IPS DF 4.7 (cell line): ENCODE data around the gene GRK4.

Experiments used
- DNase-seq: peaks from one replicate; pipeline ENCODE4 v3.0.0-alpha.2; 2013; ENCODE audit warnings: low spot score; ENCODE audit errors: extremely low read depth

Gene GRK4

DNA sequence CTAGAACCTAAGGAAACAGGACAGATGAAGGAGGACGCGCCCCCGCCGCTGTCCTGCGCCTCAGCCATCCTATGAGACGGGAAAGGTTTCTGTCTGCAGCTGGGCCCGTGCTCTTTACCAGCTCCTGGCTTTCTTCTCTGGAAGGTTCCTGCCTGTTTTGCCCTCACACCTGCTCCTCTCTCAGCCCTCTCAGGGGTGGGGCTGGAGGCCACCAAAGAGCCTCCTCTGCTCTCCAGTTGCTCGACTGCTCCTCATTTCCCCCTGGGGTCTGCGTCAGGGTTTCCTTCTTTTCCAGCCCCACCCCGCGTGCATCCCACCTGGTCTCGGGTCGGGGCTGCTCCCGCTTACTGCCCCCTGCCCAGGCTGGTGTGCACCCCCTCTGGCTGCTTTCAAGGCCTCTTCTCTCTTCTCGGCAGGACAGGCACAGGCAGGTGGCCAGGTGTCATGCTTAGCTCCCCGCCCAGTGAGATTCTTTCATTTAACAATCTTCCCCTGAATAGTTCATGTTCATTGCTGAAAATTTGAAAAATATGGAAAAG, 106.4 kb downstream of the GRK4 start:
- DNase-seq = no peak

DNA sequence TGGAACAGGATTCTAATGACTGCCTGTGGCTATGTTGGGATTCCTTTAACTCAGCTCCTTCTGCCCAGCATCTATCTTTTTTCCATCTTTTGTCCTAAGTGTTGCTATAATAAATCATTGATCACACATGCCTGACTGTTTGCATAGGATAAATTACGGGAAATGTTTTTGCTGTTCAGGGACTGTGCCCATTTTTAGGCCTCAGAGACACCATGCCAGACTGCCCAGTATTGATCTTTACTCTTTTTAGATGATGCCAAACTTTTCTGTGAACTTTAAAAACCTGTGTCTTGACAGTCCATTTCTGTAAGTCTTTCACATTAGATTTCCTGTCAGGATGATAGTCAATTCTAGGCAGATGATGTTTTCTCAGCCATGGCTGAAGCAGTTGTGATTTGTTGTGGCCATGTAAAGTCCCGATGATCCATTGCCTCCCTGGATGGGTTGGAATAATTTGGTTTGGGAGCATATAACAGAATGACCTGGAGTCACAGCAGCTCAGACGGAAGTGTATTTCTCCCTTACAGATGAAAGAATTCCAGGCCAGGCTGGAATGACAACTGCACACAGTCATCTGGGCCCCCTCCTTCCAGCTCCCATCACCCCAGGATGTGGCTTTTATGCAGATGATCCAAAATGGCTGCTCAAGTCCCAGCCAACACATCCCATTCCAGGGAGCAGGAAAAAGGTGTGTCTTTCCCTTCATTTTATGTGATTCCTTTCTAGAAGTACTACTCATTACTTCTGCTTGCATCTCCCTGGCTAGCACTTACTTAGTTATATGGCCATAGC, 107.5 kb downstream of the GRK4 start:
- no peak for DNase-seq

DNA sequence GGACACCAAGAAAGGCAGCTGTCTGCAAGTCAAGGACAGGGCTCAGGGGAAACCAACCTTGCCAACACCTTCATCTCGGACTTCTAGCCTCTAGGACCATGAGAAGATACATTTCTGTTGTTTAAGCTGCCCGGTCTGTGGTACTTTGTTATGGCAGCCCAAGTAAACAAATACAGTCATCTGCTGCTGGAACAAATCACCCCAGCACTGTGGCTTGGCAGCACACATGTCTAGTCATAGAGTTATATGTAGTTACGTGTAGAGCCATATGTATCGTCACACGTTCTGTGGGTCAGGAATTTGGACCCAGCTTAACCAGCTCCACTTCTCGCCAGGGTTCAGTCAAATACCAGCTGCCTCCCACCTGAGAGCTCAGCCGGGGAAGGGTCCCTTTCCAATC, 108.4 kb downstream of the GRK4 start:
- no peak for DNase-seq

DNA sequence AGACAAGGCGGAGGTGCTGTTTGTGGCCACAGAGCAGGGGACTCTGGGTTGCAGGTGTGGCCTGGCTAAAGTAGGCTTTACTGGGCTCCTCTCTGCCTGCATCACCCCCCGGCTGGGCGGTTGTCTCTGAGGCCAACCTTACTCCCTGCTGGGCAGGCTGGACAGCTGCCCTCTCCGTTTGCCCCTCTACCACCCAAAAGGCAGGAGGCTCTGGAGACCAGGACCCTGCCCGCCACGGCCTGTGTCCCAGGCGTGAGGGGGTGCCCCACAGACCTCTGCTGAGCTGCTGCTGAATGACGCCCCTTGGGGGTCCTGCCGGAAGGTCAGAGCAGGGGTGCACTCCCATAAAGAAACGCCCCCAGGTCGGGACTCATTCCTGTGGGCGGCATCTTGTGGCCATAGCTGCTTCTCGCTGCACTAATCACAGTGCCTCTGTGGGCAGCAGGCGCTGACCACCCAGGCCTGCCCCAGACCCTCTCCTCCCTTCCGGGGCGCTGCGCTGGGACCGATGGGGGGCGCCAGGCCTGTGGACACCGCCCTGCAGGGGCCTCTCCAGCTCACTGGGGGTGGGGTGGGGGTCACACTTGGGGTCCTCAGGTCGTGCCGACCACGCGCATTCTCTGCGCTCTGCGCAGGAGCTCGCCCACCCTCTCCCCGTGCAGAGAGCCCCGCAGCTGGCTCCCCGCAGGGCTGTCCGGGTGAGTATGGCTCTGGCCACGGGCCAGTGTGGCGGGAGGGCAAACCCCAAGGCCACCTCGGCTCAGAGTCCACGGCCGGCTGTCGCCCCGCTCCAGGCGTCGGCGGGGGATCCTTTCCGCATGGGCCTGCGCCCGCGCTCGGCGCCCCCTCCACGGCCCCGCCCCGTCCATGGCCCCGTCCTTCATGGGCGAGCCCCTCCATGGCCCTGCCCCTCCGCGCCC, 110.0 kb downstream of the GRK4 start:
- DNase-seq = no peak

DNA sequence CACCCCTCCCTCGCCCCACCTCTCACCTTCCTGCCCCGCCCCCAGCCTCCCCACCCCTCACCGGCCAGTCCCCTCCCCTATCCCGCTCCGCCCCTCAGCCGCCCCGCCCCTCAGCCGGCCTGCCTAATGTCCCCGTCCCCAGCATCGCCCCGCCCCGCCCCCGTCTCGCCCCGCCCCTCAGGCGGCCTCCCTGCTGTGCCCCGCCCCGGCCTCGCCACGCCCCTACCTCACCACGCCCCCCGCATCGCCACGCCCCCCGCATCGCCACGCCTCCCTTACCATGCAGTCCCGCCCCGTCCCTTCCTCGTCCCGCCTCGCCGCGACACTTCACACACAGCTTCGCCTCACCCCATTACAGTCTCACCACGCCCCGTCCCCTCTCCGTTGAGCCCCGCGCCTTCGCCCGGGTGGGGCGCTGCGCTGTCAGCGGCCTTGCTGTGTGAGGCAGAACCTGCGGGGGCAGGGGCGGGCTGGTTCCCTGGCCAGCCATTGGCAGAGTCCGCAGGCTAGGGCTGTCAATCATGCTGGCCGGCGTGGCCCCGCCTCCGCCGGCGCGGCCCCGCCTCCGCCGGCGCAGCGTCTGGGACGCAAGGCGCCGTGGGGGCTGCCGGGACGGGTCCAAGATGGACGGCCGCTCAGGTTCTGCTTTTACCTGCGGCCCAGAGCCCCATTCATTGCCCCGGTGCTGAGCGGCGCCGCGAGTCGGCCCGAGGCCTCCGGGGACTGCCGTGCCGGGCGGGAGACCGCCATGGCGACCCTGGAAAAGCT, 110.9 kb downstream of the GRK4 start, which contains the start of the genes HTT and HTT-AS:
Gene HTT, plus strand, starts transcription at position 604 of the 768 bp plus-strand sequence. Its CDS starts 145 bp downstream, at position 749.
Gene HTT-AS, minus strand, starts transcription at position 461 of the 768 bp plus-strand sequence.
- no peak for DNase-seq

DNA sequence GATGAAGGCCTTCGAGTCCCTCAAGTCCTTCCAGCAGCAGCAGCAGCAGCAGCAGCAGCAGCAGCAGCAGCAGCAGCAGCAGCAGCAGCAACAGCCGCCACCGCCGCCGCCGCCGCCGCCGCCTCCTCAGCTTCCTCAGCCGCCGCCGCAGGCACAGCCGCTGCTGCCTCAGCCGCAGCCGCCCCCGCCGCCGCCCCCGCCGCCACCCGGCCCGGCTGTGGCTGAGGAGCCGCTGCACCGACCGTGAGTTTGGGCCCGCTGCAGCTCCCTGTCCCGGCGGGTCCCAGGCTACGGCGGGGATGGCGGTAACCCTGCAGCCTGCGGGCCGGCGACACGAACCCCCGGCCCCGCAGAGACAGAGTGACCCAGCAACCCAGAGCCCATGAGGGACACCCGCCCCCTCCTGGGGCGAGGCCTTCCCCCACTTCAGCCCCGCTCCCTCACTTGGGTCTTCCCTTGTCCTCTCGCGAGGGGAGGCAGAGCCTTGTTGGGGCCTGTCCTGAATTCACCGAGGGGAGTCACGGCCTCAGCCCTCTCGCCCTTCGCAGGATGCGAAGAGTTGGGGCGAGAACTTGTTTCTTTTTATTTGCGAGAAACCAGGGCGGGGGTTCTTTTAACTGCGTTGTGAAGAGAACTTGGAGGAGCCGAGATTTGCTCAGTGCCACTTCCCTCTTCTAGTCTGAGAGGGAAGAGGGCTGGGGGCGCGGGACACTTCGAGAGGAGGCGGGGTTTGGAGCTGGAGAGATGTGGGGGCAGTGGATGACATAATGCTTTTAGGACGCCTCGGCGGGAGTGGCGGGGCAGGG, 111.7 kb downstream of the GRK4 start:
- no peak for DNase-seq

DNA sequence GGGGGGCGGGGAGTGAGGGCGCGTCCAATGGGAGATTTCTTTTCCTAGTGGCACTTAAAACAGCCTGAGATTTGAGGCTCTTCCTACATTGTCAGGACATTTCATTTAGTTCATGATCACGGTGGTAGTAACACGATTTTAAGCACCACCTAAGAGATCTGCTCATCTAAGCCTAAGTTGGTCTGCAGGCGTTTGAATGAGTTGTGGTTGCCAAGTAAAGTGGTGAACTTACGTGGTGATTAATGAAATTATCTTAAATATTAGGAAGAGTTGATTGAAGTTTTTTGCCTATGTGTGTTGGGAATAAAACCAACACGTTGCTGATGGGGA, 112.2 kb downstream of the GRK4 start:
- no peak for DNase-seq

DNA sequence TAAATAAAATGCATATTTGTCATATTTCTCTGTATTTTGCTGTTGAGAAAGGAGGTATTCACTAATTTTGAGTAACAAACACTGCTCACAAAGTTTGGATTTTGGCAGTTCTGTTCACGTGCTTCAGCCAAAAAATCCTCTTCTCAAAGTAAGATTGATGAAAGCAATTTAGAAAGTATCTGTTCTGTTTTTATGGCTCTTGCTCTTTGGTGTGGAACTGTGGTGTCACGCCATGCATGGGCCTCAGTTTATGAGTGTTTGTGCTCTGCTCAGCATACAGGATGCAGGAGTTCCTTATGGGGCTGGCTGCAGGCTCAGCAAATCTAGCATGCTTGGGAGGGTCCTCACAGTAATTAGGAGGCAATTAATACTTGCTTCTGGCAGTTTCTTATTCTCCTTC, 114.4 kb downstream of the GRK4 start:
- DNase-seq = no peak

DNA sequence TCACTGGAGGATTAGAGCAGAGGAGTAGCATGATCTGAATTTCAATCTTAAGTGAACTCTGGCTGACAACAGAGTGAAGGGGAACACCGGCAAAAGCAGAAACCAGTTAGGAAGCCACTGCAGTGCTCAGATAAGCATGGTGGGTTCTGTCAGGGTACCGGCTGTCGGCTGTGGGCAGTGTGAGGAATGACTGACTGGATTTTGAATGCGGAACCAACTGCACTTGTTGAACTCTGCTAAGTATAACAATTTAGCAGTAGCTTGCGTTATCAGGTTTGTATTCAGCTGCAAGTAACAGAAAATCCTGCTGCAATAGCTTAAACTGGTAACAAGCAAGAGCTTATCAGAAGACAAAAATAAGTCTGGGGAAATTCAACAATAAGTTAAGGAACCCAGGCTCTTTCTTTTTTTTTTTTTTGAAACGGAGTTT, 116.3 kb downstream of the GRK4 start:
- no peak for DNase-seq

DNA sequence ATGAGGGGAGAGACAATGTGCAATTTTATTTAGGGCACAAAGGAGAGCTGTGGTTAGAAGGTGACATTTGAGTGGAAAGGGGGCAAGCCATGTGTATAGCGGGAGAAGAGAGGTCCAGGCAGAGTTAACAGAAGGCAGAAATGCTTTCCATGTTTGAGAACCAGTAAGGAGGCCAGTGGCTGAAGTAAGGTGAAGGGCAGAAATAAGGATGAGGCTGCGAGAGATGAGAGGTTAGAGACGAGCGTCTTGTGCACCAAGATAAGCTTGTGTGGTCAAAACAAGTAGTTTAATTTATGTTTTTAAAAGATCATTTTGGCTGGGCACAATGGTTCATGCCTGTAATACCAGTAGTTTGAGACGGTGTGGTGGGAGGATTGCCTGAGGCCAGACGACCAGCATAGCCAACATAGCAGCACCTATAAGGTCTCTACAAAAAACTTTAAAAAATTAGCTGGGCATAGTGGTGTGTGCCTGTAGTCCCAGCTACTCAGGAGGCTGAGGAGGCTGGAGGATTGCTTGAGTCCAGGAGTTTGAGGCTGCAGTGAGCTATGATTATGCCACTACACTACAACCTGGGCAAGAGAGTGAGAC, 119.6 kb downstream of the GRK4 start:
- DNase-seq = no peak

DNA sequence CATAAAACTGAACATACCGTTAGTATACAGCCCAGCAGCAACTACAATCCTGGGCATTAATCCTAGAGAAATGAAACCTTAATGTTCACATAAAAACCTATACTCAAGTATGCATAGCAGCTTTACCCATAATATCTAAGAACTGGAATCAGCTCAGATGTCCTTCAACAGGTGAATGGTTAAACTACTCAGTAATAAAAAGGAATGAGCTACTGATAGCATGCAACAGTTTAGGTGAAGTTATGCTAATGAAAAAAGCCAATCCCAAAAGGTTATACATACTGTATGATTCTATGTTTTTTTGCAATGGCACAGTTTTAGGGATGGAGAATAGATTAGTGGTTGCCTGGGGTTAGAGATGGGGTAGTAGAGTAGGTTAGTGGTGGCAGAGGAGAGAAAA, 120.4 kb downstream of the GRK4 start:
- no peak for DNase-seq

DNA sequence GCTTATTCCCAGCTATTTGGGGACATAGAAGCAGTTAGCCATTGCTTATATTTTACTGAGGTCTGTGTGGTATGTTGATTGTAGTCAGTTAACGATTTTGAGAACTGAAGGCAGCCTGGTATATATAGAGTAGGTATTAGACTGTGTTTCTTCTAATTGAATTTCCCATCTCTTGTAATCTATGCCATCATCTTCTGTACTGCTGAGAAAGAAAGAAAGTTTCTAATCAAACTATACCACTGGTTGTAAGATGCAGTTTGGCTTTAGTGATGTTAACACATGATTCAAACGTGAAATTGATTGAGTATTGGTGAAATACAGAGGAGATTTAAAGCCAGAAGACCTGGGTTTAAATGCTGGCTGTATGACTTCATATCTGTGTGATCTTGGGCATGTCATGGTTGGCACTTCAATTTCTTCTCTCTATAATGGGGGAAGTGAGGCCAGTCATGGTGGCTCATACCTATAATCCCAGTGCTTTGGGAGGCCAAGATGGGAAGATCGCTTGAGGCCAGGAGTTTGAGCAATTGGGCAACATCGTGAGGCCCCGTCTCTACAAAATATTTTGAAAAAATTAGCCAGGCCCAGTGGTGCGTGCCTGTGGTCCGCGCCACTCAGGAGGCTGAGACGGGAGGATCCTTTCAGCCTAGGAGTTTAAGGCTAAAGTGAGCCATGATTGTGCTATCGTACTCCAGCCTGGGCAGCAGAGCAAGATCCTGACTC, 122.7 kb downstream of the GRK4 start:
- no peak for DNase-seq

DNA sequence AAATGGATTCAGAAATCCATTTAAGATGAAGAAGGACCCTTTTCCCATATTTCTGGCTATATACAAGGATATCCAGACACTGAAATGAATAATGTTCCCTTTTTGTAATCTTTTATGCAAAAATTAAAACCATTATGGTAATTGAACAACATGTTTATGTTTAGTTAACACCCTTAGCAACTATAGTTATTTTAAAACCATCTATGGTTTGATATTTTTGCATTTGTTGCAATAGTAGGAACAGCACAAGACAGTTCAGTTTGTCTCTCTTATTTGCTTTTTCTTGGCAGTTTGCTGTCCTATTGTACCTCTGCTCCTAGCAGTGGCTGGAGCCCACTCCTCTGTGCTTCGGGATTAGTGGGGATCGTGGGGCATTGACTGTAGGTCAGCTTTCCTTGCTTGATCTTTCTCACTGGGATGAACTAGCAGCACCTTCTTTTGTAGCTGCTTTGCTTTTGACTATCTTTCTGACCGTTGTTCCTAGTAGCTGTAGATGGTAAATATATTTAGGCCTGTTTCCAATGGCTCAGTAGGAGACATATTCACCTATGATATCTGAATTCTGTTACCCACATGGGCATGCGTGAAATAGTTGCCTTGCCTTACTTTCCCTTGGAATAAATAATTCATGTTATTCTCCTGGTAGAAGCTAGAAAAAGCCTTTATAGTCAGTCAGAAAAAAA, 123.9 kb downstream of the GRK4 start:
- DNase-seq = no peak
